IMR-90 (cell line): ENCODE measurements around the gene ELMO1. TPM values are rescaled to one million over a fixed set of nuclear protein-coding genes. Genes with fewer than 3 reads are reported as not detected.
A peak's percentile ranks its signal among the peaks of the same experiment; 100 is the strongest.

Experiments
- ATAC-seq: fragments of 200-7000 bp; cut with Tn5 transposase; 2 replicates; pipeline ENCODE4 v1.9.1; 2020; ENCODE audit warnings: low read depth, mild to moderate bottlenecking, moderate library complexity
- BruUV-seq: library from RNA; stranded (reverse); fragments of 400-500 nt; replicated peaks from 2 replicates; lab custom pipeline; 2021; lab: Mats Ljungman, UMichigan
- CTCF ChIA-PET: fragments of 300-600 bp; formaldehyde crosslinking; extraction: SDS; loops from one replicate; lab custom pipeline; 2021; ENCODE audit warnings: antibody characterized with exemption; lab: Yijun Ruan, JAX
- POLR2A ChIA-PET: fragments of 300-600 bp; sonication (Branson Sonifier 250); formaldehyde crosslinking; loops from one replicate; lab custom pipeline; 2022; ENCODE audit warnings: antibody characterized with exemption; ENCODE audit not compliant: unreplicated experiment; lab: Charles Lee
- DNase-seq: peaks from one replicate; pipeline ENCODE4 v3.0.0; 2013
- H2AFZ ChIP-seq: replicated peaks from 2 replicates; pipeline ENCODE3; 2013; ENCODE audit warnings: low read length, mild to moderate bottlenecking; ENCODE audit not compliant: poor library complexity
- H2AK5ac ChIP-seq: 2 replicates; pipeline ENCODE4 v1.6.1; 2013; ENCODE audit warnings: low read depth, low read length, inconsistent platforms
- H2AK9ac ChIP-seq: replicated peaks from 2 replicates; pipeline ENCODE3; 2013; ENCODE audit warnings: mild to moderate bottlenecking, low read depth, low read length, moderate library complexity; ENCODE audit not compliant: poor library complexity
- H2BK120ac ChIP-seq: 2 replicates; pipeline ENCODE4 v1.6.1; 2013; ENCODE audit warnings: low read depth, low read length, inconsistent platforms
- H2BK15ac ChIP-seq: 3 replicates; pipeline ENCODE4 v1.6.1; 2013; ENCODE audit warnings: low read depth, low read length, inconsistent platforms
- H2BK20ac ChIP-seq: 2 replicates; pipeline ENCODE4 v1.6.1; 2013; ENCODE audit warnings: low read depth, mild to moderate bottlenecking, inconsistent platforms, low read length, moderate library complexity
- H2BK5ac ChIP-seq: 2 replicates; pipeline ENCODE4 v1.6.1; 2013; ENCODE audit warnings: mild to moderate bottlenecking, low read depth, low read length, inconsistent platforms; ENCODE audit not compliant: poor library complexity, severe bottlenecking
- H3K14ac ChIP-seq: replicated peaks from 2 replicates; pipeline ENCODE4 v1.6.1; 2013; ENCODE audit warnings: low read depth, low read length, inconsistent platforms
- H3K18ac ChIP-seq: 2 replicates; pipeline ENCODE4 v1.6.1; 2013; ENCODE audit warnings: low read depth, low read length, control low read depth
- H3K23ac ChIP-seq: 2 replicates; pipeline ENCODE4 v1.6.1; 2013; ENCODE audit warnings: low read depth, low read length, inconsistent platforms
- H3K27ac ChIP-seq: 2 replicates; pipeline ENCODE4 v1.5.1; 2013; ENCODE audit warnings: mild to moderate bottlenecking, control low read depth, low read length; ENCODE audit not compliant: insufficient read depth
- H3K27me3 ChIP-seq: 2 replicates; pipeline ENCODE4 v1.6.1; 2013; ENCODE audit warnings: low read length; ENCODE audit not compliant: control insufficient read depth, insufficient read depth
- H3K36me3 ChIP-seq: 2 replicates; pipeline ENCODE4 v1.6.1; 2013; ENCODE audit warnings: low read length, mixed read lengths; ENCODE audit not compliant: control insufficient read depth, insufficient read depth
- H3K4ac ChIP-seq: 2 replicates; pipeline ENCODE4 v1.6.1; 2013; ENCODE audit warnings: low read depth, low read length, inconsistent platforms
- H3K4me1 ChIP-seq: 2 replicates; pipeline ENCODE4 v1.6.1; 2013; ENCODE audit warnings: low read length, mixed read lengths; ENCODE audit not compliant: control insufficient read depth, insufficient read depth
- H3K4me2 ChIP-seq: 2 replicates; pipeline ENCODE4 v1.6.1; 2013; ENCODE audit warnings: low read depth, mild to moderate bottlenecking, control low read depth, low read length, moderate library complexity
- H3K4me3 ChIP-seq: 2 replicates; pipeline ENCODE4 v1.5.1; 2013; ENCODE audit warnings: low read depth, mild to moderate bottlenecking, control low read depth, low read length, moderate library complexity; ENCODE audit not compliant: insufficient read depth
- H3K56ac ChIP-seq: 2 replicates; pipeline ENCODE4 v1.6.1; 2013; ENCODE audit warnings: low read length, inconsistent platforms; ENCODE audit not compliant: insufficient read depth; ENCODE audit errors: extremely low read depth
- H3K79me1 ChIP-seq, 2 experiments: 2 replicates each; pipeline ENCODE4 v1.6.1; 2013; ENCODE audit warnings: low read length in 2 of 2, inconsistent platforms in 1 of 2, low read depth in 1 of 2
- H3K9ac ChIP-seq: 2 replicates; pipeline ENCODE4 v1.6.1; 2013; ENCODE audit warnings: low read depth, low read length, control low read depth
- H3K9me1 ChIP-seq: 2 replicates; pipeline ENCODE4 v1.6.1; 2013; ENCODE audit warnings: low read length, inconsistent platforms; ENCODE audit not compliant: insufficient read depth
- H3K9me3 ChIP-seq: 2 replicates; pipeline ENCODE4 v1.6.1; 2013; ENCODE audit warnings: low read length; ENCODE audit not compliant: control insufficient read depth, insufficient read depth
- H4K20me1 ChIP-seq: 2 replicates; pipeline ENCODE4 v1.6.1; 2013; ENCODE audit warnings: low read length, inconsistent platforms; ENCODE audit not compliant: insufficient read depth
- H4K5ac ChIP-seq: 2 replicates; pipeline ENCODE4 v1.6.1; 2013; ENCODE audit warnings: mild to moderate bottlenecking, low read depth, low read length, control low read depth
- H4K8ac ChIP-seq, 2 experiments: 2 replicates each; pipeline ENCODE4 v1.6.1; 2013; ENCODE audit warnings: low read depth in 2 of 2, low read length in 2 of 2, control low read depth in 1 of 2, inconsistent platforms in 1 of 2
- H4K91ac ChIP-seq: 2 replicates; pipeline ENCODE4 v1.6.1; 2013; ENCODE audit warnings: low read depth, low read length, inconsistent platforms; ENCODE audit not compliant: insufficient read depth
- CEBPB ChIP-seq: IDR thresholded peaks from 2 replicates; pipeline ENCODE4 v1.6.1; 2012; ENCODE audit warnings: low read depth, low read length, improper control_type of control experiment
- SMC3 ChIP-seq: fragments of 150-350 bp; IDR thresholded peaks from 2 replicates; pipeline ENCODE4 v1.6.1; 2016; ENCODE audit warnings: low read depth, mild to moderate bottlenecking, antibody characterized with exemption, low read length, moderate library complexity
- WGBS, 2 experiments: methylation state at CpG; one replicate each; pipeline versions ENCODE4 v1.1.5 to v1.1.7; 2013; ENCODE audit warnings: missing lambda C conversion rate in 2 of 2; ENCODE audit not compliant: insufficient read length in 1 of 2; ENCODE audit errors: extremely low coverage in 2 of 2; 5-methylcytosine and 5-hydroxymethylcytosine counted together
- dilution Hi-C: fragments of 300-500 bp; cut with HindIII; formaldehyde crosslinking; loops from one replicate; pipeline ENCODE4 v1.14.3; 2018; ENCODE audit warnings: low sequenced_read_pairs; ENCODE audit not compliant: unreplicated experiment
- in situ Hi-C: fragments of 300-500 bp; cut with MboI; formaldehyde crosslinking; loops from 3 replicates; pipeline ENCODE4 v1.14.3; 2019; ENCODE audit warnings: low sequenced_read_pairs, inconsistent platforms, mixed read lengths
- intact Hi-C: fragments of 100-400 bp; cut with micrococcal nuclease; formaldehyde crosslinking; loops from 2 replicates; pipeline ENCODE4 v1.10.0; 2022
- polyA plus RNA-seq, 3 experiments: library from polyadenylated mRNA; depleted of rRNA; stranded (reverse); fragments of >200 nt; gene quantifications; 2 replicates each; pipeline ENCODE4 v1.2.3, GENCODE V29; 2012; ENCODE audit warnings: low replicate concordance in 1 of 3
- total RNA-seq: library from RNA; depleted of rRNA; stranded (reverse); fragments of >200 nt; gene quantifications from 2 replicates; pipeline ENCODE4 v1.2.3, GENCODE V29; 2012

ELMO1 gene
- total and polyA plus RNA-seq, 2 of the 4 experiments (the other 2 are of a cell fraction) = 0.03 TPM; not detected in 1

DNA sequence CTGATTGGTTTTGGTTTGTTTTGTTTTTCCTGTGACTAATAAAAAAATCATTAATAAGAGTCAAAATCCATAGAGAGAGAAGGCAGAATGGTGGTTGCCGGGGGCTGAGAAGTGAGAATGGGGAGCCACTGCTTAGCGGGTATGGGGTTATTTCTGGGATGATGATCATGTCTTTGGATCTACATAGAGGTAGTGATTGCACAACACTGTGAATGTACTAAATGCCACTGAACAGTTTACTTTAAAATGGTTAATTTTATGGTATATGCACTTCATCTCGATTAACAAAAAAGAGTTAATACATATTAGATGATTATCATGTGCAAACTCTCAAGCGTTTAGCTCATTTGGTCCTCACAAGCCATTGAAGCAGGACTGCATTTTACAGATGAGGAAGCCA is 342.9 kb downstream of the ELMO1 start:
- Histone ChIP-seq H3K18ac (no peak overlapping the region), H2AK5ac (no peak overlapping the region), H3K14ac (no peak overlapping the region), H2BK15ac (no peak overlapping the region), H3K4me2 (no peak overlapping the region), H3K36me3 (no peaks in the 10 kb centered on the region), H3K4me3 (no peak overlapping the region), H3K9me3 (no peaks in the 10 kb centered on the region), H2AFZ (no peak overlapping the region), H4K20me1 (no peaks in the 10 kb centered on the region), H3K9ac (no peak overlapping the region), H4K8ac (no peak overlapping the region), H3K23ac (no peak overlapping the region), H2AK9ac (no peak overlapping the region), H3K4ac (no peak overlapping the region), H3K9me1 (no peaks in the 10 kb centered on the region), H2BK120ac (no peak overlapping the region), H3K27ac (no peak overlapping the region), H4K91ac (no peak overlapping the region), H3K27me3 (no peaks in the 10 kb centered on the region), H3K56ac (no peak overlapping the region), H3K79me1 (no peaks in the 10 kb centered on the region), H4K5ac (no peak overlapping the region), H2BK5ac (no peak overlapping the region), H2BK20ac (no peak overlapping the region), H3K4me1 (peaks cover 7% of the 10 kb centered on the region)
- peak; percentile 61 for TF ChIP-seq CEBPB
- TF ChIP-seq SMC3 = no peak
- intact Hi-C loops (loop anchor here (5.0 kb wide), 1 partner anchor 77 kb away; no protein-coding TSS in a partner anchor), dilution Hi-C loops (no loop called here), in situ Hi-C loops (no loop called here)
- ATAC-seq (no peak), DNase-seq (no peak)
- ChIA-PET POLR2A (no interaction called here), CTCF (no interaction called here)
- WGBS, 2 experiments = no CpG with 5 or more reads among the region's 4 CpGs
- BruUV-seq = no TSS peak
